ENCODE measurements around the gene EBF4. TPM values are rescaled to one million over a fixed set of nuclear protein-coding genes. Genes with fewer than 3 reads are reported as not detected.

Gene EBF4
- total RNA-seq, 1 donor = 2.6 TPM

DNA sequence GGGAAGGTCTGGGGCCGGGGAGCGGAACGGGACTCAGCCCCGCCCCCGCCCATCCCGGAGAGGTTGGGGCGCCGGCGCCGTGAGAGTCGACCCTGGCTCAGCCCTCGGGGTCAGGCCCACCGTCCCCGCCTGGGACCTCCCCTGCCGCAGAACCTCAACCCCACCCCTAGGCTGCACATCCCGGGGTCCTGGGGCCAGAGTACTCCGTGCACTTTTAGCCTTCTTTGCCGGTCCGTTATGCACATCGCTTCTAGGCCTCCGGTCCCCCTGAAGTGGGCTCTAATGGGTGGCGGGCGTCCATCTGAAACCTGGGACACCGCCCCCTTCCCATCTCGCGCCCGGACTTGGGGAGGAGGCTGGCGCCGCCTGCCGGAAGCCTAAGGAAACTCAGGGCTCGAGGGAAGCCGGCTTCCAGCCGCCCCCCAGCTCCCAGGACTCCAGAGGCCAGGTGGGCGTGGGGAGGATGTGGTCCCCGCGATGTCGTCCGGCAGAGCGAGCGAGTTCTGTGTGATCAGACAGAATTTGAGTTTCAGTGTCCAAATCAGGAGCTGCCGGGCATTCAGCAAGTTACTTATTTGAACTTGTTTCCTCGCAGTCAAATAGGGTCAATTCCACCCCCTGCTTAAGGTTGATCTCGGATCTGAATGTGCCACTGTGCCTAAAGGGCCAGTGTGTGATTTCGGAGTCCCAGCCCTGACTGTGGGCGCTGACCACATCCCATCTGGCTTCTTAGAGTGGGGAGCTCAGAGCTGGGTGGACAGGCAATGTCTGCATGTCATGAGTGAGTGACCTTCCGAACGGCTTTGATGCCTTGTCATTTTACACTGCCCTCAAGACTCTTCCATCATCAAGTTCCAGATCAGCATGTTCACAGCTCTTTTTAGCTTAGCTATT, 60.2 kb downstream of the EBF4 start:
- peak; percentile 40 for DNase-seq (ENCODE audit: low read depth)
- peak overlapping the region; percentile 54 for H3K4me3 ChIP-seq (ENCODE audit: low read depth, low read length)
- TF ChIP-seq, protein P1, sequence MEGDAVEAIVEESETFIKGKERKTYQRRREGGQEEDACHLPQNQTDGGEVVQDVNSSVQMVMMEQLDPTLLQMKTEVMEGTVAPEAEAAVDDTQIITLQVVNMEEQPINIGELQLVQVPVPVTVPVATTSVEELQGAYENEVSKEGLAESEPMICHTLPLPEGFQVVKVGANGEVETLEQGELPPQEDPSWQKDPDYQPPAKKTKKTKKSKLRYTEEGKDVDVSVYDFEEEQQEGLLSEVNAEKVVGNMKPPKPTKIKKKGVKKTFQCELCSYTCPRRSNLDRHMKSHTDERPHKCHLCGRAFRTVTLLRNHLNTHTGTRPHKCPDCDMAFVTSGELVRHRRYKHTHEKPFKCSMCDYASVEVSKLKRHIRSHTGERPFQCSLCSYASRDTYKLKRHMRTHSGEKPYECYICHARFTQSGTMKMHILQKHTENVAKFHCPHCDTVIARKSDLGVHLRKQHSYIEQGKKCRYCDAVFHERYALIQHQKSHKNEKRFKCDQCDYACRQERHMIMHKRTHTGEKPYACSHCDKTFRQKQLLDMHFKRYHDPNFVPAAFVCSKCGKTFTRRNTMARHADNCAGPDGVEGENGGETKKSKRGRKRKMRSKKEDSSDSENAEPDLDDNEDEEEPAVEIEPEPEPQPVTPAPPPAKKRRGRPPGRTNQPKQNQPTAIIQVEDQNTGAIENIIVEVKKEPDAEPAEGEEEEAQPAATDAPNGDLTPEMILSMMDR (IDR thresholded peaks at IDR 0.05; ENCODE audit: insufficient read depth, low read depth, low read length) = peak; percentile 76

DNA sequence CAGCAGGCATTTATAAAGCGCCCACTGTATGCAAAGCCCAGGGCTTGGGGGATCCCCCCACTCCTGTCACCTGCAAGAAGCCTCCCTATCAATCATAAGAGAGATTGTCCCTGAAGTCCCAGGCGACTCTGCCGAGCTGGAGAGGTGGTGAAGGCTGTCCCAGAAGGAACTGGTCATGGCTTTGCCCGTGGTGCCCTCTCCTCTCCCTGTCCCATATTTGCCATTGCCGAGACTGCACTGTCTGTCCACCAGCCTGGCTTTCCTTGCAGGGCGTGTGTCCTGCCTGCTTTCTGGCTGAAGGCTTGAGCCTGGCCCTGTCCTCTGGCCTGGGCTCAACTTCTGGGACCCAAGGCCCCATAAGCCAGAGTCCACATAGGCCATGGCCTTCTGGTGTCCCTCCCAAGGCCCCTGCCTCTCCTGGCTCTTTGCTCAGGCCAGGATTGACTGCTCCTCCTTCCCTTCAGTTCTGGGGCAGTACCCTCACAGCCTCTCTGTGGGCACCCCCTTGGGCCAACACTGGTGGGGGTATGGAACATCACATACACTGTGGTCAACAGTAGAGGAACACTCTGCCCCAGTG, 61.0 kb downstream of the EBF4 start:
- TF ChIP-seq, protein P1 (IDR thresholded peaks at IDR 0.05; ENCODE audit: insufficient read depth, low read depth, low read length) = no peak
- DNase-seq (ENCODE audit: low read depth) = no peak
- H3K4me3 ChIP-seq (ENCODE audit: low read depth, low read length) = no peak overlapping the region

DNA sequence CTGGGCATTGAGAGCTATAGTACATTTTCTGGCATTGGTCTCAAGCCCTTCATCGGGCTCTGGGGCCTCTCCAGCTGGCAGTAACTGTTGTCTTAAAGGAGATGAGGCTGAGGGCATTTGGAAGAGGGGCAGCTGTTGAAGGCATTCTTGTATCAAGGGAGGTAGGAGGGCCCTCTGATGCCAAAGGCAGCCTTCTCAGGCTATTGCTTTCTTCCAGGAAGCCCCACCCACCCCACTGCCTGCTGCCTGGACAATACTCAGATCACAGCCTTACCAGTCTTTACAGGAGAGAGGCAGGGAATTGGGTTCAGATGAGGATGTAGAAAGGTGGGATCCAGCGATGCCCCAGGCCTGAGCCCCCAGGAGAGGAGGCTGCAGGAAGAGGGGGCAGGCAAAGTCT, 61.8 kb downstream of the EBF4 start:
- no peak for DNase-seq (ENCODE audit: low read depth)

DNA sequence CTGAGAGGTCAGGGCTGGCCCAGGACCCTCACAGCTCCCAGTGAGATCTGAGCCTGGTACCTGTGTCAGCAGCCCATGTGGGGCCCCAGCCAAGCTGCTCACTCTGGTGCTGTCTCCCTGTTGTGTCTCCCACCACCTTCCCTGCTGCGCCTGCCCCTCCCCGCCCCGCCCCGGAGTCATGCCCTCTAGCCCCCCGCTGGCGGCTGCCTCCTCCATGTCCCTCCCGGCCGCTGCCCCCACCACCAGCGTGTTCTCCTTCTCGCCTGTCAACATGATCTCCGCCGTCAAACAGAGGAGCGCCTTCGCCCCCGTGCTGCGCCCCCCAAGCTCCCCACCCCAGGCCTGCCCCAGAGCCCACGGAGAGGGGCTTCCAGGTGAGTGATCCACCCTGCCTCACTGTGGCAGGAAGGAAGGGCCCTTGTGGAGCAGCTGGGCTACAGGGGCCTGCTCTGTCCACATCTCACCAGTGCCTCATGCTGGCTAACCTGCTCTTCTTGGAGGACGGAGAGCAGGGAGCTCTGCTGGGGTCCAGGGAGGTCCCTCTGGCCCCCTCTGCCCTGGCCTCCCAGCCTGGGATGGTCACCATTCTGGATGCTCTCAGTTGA, 63.0 kb downstream of the EBF4 start:
- no peak for DNase-seq (ENCODE audit: low read depth)
- TF ChIP-seq, protein P1 (IDR thresholded peaks at IDR 0.05; ENCODE audit: insufficient read depth, low read depth, low read length) = no peak
- no peak overlapping the region for H3K4me3 ChIP-seq (ENCODE audit: low read depth, low read length)

More for the DNA sequence above, 61.8 kb downstream of the EBF4 start:
- no peak overlapping the region for H3K4me3 ChIP-seq (ENCODE audit: low read depth, low read length)
- TF ChIP-seq, protein P1 (IDR thresholded peaks at IDR 0.05; ENCODE audit: insufficient read depth, low read depth, low read length) = no peak

DNA sequence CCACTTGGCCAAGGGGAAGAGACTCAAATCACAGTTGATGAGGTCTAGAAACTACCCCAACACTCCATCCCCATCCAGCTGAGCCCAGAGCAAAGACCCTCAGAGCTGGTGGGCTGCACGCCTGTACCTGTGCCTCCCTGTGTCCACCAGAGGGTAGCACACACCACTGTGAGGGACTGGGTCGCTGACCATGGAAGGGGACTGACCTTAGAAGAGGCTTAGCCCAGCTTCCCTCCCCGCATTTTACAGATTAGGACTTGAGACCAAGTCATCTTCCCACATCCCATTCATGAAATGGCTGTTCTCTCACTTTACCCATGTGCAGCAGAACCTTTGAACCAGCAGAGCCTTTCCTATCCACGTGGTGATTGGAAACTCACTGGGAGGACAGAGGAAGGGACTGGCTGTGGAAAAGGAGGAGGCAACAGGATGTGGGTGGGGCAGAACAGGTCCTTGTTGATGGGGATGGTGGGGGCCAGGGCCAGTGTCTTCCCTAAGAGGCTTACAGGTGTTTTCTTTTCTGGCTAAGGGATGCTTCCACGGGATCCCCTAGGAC, 63.6 kb downstream of the EBF4 start:
- peak; percentile 59 for DNase-seq (ENCODE audit: low read depth)
- H3K4me3 ChIP-seq (ENCODE audit: low read depth, low read length) = no peak overlapping the region
- TF ChIP-seq, protein P1 (IDR thresholded peaks at IDR 0.05; ENCODE audit: insufficient read depth, low read depth, low read length) = peak; percentile 90

DNA sequence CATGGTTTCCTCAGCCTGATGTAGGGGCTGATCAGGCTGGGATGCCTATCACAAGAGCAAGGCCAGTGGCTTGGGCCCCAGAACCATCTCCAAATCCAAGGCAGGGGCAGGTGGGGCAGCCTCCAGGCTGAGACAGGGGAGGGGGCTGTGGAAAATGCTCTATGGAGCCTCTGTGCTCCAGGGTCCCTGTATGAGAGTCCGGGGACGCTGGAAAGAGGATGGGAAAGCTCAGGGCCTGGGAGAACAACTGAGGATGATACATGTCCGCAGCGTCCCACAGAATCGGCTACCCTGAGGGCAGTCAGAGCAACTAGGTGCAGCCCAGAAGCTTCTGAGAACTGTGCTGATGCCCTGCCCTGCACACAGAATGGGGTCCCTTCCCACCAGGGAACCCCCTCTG, 64.4 kb downstream of the EBF4 start:
- TF ChIP-seq, protein P1 (IDR thresholded peaks at IDR 0.05; ENCODE audit: insufficient read depth, low read depth, low read length) = no peak
- no peak overlapping the region for H3K4me3 ChIP-seq (ENCODE audit: low read depth, low read length)
- DNase-seq (ENCODE audit: low read depth) = no peak
